Measurements from ENCODE around the gene PKN1.

The PKN1 gene

DNA sequence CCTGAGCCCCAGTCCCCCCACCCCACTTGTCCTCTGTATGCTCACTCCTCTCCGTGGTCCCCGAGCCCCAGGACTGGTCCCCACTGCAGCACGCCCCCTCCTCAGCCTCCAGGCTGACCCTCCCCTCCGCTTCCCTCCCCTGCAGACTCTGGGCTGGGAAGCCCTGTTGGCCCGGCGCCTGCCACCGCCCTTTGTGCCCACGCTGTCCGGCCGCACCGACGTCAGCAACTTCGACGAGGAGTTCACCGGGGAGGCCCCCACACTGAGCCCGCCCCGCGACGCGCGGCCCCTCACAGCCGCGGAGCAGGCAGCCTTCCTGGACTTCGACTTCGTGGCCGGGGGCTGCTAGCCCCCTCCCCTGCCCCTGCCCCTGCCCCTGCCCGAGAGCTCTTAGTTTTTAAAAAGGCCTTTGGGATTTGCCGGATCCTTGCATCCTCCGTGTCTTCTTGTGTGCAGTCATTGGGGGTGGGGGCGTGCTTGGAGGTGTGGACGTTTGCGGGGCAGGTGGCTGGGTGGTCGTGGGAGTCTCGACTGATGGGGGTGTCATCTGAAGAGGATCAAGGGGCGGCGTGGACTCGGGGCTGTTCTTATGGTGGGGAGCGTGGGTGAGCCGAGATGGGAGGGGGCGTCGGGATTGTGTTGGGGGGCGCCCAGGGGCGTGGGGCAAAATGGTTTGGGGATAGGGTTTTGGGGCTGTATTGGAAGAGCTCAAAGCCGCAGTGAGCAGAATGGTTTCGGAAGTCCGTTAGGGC is 38.5 kb downstream of the PKN1 start:
- H3K27me3 ChIP-seq (ENCODE audit: control insufficient read depth, insufficient read depth, low read length) = no peaks in the 10 kb centered on the region; the same call in 1 of the 2 replicates
- H3K4me3 ChIP-seq (ENCODE audit: low read depth, low read length) = peak overlapping the region; percentile 53; the same call in 1 of the 2 replicates
- H3K27ac ChIP-seq (ENCODE audit: low read depth, low read length) = no peak overlapping the region
- no peak overlapping the region for H3K9ac ChIP-seq (ENCODE audit: low read length)
- peaks cover 33% of the 10 kb centered on the region for H3K36me3 ChIP-seq (ENCODE audit: control insufficient read depth, insufficient read depth, low read length)
- peaks cover 13% of the 10 kb centered on the region for H3K4me1 ChIP-seq (ENCODE audit: control insufficient read depth, insufficient read depth, low read length)
- no peaks in the 10 kb centered on the region for H3K9me3 ChIP-seq (ENCODE audit: control insufficient read depth, insufficient read depth, low read depth, low read length)

DNA sequence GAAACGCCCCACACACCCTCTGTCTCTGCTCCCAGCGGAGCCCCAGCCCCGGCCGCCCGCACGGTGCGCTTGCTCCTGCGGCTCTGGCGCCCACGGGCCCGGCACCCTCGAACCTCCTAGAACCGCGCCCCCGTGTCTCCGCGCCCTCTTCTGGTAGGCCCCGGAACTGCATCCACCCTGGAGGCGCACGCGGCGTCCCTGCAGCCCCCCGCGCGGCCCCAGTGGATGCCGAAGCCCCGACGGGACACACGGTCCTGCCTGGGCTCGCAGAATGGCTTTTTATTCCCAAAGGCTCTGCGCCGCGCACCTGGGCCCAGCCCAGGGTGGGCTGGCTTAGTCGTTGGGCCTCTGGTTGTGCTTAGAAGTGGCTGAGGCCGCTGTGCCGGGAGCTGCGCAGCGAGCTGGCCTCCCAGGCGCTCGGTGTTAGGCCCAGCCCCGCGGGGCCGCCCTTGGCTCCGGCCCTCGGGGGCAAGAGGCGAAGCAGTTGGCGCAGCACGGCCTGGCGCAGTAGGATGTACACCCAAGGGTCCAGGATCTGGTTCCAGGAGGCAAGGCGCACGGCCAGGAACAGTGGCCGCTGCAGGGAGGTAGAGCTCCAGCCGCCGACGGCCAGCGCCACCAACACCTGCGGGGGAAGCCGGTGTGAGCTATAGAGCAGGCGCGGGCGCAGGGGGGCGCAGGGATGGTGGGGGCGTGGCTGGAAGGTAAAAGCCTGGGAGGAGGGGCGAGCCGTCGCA is 39.3 kb downstream of the PKN1 start:
- Histone ChIP-seq H3K27ac (ENCODE audit: low read depth, low read length) (no peak overlapping the region), H3K4me3 (ENCODE audit: low read depth, low read length) (peak overlapping the region; percentile 53), H3K27me3 (ENCODE audit: control insufficient read depth, insufficient read depth, low read length) (no peaks in the 10 kb centered on the region; the same call in 1 of the 2 replicates), H3K4me1 (ENCODE audit: control insufficient read depth, insufficient read depth, low read length) (peaks cover 13% of the 10 kb centered on the region), H3K36me3 (ENCODE audit: control insufficient read depth, insufficient read depth, low read length) (peaks cover 29% of the 10 kb centered on the region), H3K9ac (ENCODE audit: low read length) (peak overlapping the region; percentile 51), H3K9me3 (ENCODE audit: control insufficient read depth, insufficient read depth, low read depth, low read length) (no peaks in the 10 kb centered on the region)

DNA sequence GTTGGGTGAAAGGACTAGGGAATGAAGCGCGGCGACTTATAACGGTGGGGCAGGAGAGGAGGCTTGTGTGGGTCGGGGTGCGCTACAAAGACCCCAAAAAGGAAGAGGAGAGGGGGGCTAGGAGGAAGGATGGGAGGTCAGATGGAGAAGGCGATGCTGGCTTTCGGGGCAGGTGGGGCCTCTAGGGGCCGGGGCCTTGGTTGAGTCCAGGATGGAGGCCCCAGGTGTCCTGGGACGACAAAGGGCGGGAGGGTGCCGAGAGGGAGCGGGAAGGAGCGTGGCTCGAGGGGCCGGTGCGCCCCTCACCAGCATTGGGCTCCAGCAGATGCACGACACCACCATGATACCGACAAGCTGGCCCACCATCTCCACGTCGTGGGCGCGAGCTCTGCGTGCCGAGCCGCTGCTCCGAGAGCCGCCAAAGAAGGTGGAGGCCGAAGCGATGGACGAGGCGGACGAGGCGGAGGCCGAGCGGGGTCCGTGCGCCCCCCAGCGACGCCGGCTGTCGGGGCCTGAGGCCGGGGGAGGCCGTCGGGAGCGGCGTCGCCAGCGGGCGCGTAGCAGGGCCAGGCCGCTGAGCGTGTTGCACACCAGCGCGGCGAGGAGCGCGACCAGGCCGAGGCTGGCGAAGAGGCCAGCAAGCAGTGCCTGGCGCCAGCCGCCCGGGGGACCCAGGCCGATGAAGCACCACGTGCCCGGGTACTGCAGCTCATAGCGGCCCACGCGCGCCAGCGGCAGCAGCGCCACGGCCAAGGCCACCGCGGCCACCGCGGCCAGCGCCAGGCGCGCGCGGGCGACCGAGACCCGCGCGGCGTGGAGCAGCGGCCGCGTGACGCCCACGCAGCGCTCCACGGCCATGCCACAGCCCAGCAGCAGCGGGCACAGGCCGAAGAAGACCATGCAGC is 40.2 kb downstream of the PKN1 start:
- no peaks in the 10 kb centered on the region; the same call in 1 of the 2 replicates for H3K27me3 ChIP-seq (ENCODE audit: control insufficient read depth, insufficient read depth, low read length)
- H3K36me3 ChIP-seq (ENCODE audit: control insufficient read depth, insufficient read depth, low read length) = peaks cover 30% of the 10 kb centered on the region
- peaks cover 13% of the 10 kb centered on the region for H3K4me1 ChIP-seq (ENCODE audit: control insufficient read depth, insufficient read depth, low read length)
- H3K9me3 ChIP-seq (ENCODE audit: control insufficient read depth, insufficient read depth, low read depth, low read length) = no peaks in the 10 kb centered on the region
- H3K4me3 ChIP-seq (ENCODE audit: low read depth, low read length) = peak overlapping the region; percentile 53; the same call in 1 of the 2 replicates
- H3K9ac ChIP-seq (ENCODE audit: low read length) = no peak overlapping the region
- no peak overlapping the region for H3K27ac ChIP-seq (ENCODE audit: low read depth, low read length)

DNA sequence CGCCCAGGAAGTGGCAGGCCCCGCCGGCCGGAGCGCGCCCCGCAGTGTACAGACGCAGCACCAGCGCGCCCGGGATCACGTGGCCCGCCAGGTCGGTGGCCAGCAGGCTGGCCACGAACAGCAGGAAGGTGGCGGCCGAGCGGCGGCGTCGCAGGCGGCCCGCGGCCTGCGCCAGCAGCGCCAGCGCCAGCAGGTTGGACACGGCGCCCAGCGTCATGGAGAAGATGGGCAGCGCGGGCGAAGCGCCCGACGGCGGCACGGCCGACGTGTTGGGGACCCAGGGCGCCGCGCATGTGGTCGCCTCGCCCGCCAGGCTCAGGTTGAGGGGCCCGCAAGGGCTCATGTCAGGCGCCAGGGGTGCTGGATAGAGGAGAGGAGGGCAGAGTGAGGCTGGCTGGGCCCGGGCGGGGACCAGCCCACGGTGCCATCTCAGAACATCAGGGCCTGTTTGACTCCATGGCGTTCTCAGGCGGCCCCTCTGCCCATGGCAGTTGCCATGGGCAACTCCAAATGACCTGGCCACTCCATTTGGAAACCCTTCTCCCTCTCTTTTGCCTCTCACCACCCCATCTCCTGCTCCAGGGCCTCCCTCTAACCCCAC is 41.0 kb downstream of the PKN1 start:
- H3K36me3 ChIP-seq (ENCODE audit: control insufficient read depth, insufficient read depth, low read length) = peaks cover 31% of the 10 kb centered on the region
- H3K4me3 ChIP-seq (ENCODE audit: low read depth, low read length) = no peak overlapping the region
- H3K9ac ChIP-seq (ENCODE audit: low read length) = no peak overlapping the region
- peaks cover 13% of the 10 kb centered on the region for H3K4me1 ChIP-seq (ENCODE audit: control insufficient read depth, insufficient read depth, low read length)
- H3K27ac ChIP-seq (ENCODE audit: low read depth, low read length) = no peak overlapping the region
- no peaks in the 10 kb centered on the region for H3K9me3 ChIP-seq (ENCODE audit: control insufficient read depth, insufficient read depth, low read depth, low read length)
- H3K27me3 ChIP-seq (ENCODE audit: control insufficient read depth, insufficient read depth, low read length) = no peaks in the 10 kb centered on the region; the same call in 1 of the 2 replicates

DNA sequence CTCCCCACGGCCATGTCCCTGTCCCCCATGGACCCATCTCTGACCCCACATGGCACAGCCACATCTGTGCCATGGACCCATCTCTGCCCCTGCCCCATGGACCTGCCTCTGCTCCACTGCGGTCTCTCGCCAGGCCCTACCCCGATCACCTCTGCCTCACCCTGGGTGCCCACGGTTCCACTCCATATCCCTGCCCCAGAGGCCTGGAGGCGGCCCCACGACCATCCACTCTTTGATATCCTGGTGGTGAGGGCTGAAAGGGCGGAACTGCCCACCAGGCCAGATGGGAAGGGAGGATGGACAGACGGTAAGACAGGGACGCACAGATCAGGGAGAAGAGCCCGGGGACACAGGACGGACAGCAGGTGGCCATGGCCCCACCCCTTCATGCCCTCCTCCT is 41.7 kb downstream of the PKN1 start:
- no peak overlapping the region for H3K27ac ChIP-seq (ENCODE audit: low read depth, low read length)
- no peak overlapping the region for H3K9ac ChIP-seq (ENCODE audit: low read length)

DNA sequence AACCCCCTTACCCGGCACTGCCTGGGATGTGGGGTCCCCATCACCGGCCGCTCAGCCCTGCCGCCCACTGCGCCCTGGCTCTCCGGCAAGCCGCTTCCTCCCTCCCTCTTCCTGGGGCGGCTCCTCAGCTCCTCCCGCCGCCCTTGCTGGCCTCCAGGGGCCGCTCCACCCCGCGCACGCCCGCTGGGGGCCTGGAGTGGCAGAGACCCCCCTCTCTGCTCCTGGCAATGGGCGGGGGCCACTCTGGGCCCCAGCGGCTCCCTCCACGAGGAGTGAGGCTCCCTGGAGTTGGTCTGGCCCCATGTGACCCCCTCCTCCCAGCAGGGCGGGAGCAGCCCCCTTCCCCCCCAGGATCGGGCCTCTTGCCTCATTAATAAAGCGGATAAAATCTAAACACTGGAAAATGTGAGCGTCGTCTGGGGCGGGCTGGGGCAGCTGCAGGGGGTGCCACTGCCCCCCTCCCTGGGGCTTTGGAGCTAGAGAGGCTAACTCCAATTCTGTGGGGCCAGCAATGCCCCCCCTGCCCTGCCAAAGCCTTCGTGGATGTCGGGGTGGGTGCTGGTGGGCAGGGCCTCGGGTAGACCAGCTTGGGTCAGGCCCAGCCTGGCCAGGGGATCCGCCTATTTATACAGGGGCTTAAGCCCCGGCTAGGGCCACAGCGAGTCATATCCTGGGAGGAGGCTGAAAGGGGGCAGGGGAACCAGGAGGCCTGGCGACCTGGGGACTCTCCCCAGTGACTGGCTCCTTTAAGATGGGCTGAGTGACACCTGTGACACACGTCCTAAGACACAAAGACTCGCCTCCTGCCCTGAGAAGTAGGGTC is 42.4 kb downstream of the PKN1 start, which contains the start of gene PTGER1:
Gene PTGER1, minus strand, starts transcription at position 104 of the 823 bp plus-strand sequence. CDS start 1,034 bp downstream, outside the sequence.
- peaks cover 26% of the 10 kb centered on the region for H3K36me3 ChIP-seq (ENCODE audit: control insufficient read depth, insufficient read depth, low read length)
- no peaks in the 10 kb centered on the region; the same call in 1 of the 2 replicates for H3K27me3 ChIP-seq (ENCODE audit: control insufficient read depth, insufficient read depth, low read length)
- peaks cover 20% of the 10 kb centered on the region for H3K4me1 ChIP-seq (ENCODE audit: control insufficient read depth, insufficient read depth, low read length)
- no peaks in the 10 kb centered on the region for H3K9me3 ChIP-seq (ENCODE audit: control insufficient read depth, insufficient read depth, low read depth, low read length)
- H3K9ac ChIP-seq (ENCODE audit: low read length) = no peak within 1 kb of the TSS
- no peak within 1 kb of the TSS for H3K27ac ChIP-seq (ENCODE audit: low read depth, low read length)
- H3K4me3 ChIP-seq (ENCODE audit: low read depth, low read length) = peak within 1 kb of the TSS; percentile 27

More for the DNA sequence above, 41.7 kb downstream of the PKN1 start:
- peaks cover 32% of the 10 kb centered on the region for H3K36me3 ChIP-seq (ENCODE audit: control insufficient read depth, insufficient read depth, low read length)
- peaks cover 15% of the 10 kb centered on the region for H3K4me1 ChIP-seq (ENCODE audit: control insufficient read depth, insufficient read depth, low read length)
- peak overlapping the region; percentile 27 for H3K4me3 ChIP-seq (ENCODE audit: low read depth, low read length)
- no peaks in the 10 kb centered on the region; the same call in 1 of the 2 replicates for H3K27me3 ChIP-seq (ENCODE audit: control insufficient read depth, insufficient read depth, low read length)
- no peaks in the 10 kb centered on the region for H3K9me3 ChIP-seq (ENCODE audit: control insufficient read depth, insufficient read depth, low read depth, low read length)

DNA sequence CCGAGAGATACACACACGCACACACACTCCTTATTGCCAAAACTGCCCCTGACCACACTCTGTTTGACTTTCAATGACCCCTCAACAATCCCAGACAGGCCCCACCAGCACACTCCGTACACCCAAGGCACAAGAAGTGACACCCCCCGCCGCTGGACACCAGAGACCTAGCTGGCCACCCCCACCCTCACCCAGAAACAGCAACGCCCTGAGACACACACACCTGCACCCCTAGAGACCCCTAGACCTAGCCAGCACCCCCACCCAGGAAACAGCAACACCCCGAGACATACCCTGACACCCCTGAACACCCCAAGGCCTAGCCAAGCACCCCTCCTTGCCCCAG is 43.2 kb downstream of the PKN1 start:
- Histone ChIP-seq H3K9me3 (ENCODE audit: control insufficient read depth, insufficient read depth, low read depth, low read length) (no peaks in the 10 kb centered on the region), H3K27me3 (ENCODE audit: control insufficient read depth, insufficient read depth, low read length) (no peaks in the 10 kb centered on the region; the same call in 1 of the 2 replicates), H3K9ac (ENCODE audit: low read length) (no peak overlapping the region), H3K4me3 (ENCODE audit: low read depth, low read length) (no peak overlapping the region), H3K27ac (ENCODE audit: low read depth, low read length) (no peak overlapping the region), H3K36me3 (ENCODE audit: control insufficient read depth, insufficient read depth, low read length) (peaks cover 22% of the 10 kb centered on the region), H3K4me1 (ENCODE audit: control insufficient read depth, insufficient read depth, low read length) (peaks cover 22% of the 10 kb centered on the region)

DNA sequence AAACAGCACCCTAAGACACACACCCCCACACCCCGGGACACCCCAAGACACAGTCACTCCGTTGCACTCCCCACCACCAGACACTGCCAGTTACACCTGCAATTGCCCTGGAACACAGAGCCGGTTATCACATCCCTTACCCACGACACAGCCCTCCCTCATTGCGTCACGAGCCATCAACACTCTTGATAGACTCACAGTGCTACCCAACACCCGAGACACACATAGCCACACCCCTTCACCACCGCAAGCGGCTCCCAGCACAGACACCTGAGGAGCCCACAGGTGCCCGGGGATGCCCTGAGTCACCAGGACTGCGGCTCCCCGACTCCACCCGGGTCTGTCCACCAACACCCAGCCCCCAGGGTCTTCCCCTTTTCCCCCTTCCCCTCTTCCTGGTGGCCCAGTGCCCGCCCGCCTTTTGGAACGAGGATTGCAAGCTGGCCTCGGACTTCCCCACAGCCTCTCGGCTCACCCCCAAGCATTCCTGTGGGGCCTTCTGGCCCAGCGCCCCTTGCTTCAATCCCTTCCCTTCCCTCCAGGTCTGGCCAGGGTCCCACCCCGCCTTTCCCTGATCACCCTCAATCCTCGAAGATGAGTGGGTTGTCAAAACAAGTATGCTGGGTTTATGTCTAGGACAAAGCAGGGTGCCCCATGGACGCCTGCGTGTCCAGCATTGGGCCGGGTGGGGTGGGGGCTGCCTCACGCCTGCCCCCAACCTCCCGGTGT is 43.7 kb downstream of the PKN1 start:
- H3K27ac ChIP-seq (ENCODE audit: low read depth, low read length) = no peak overlapping the region
- peaks cover 25% of the 10 kb centered on the region for H3K36me3 ChIP-seq (ENCODE audit: control insufficient read depth, insufficient read depth, low read length)
- no peaks in the 10 kb centered on the region; the same call in 1 of the 2 replicates for H3K27me3 ChIP-seq (ENCODE audit: control insufficient read depth, insufficient read depth, low read length)
- H3K4me1 ChIP-seq (ENCODE audit: control insufficient read depth, insufficient read depth, low read length) = peaks cover 22% of the 10 kb centered on the region
- H3K9ac ChIP-seq (ENCODE audit: low read length) = no peak overlapping the region
- H3K4me3 ChIP-seq (ENCODE audit: low read depth, low read length) = no peak overlapping the region
- no peaks in the 10 kb centered on the region for H3K9me3 ChIP-seq (ENCODE audit: control insufficient read depth, insufficient read depth, low read depth, low read length)

DNA sequence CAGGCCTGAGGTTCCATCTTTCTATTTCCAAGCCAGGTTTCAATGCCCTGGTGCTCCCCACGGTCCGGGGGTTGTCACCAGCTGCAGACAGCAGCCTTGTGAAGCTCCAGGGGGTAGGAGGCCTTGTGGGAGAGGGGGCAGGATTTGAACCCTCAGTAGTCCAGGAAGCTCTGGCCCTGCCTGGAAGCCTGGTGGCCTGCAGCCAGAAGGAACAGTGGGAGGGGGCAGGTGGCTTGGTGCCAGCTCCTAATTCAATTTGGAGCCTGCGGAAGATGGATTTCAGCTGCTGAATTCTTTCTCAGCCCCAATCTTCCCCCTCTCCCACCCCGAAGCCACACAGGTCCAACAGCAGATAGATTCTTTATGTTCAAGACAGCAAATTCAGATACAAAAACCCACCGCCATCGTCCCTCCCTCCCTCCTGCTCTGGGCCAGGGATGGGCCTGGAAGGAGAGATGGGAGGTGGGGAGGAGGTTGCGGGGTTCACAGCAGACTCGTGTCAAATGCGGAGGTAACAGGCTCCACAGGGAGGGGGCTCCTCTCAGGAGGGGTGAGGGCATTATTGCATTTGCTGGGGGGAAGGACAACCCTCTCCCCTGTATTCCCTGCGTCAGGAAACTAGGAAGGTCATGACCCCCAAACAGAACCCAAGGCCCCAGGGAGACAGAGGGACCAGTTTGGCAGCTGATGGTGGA is 44.5 kb downstream of the PKN1 start:
- Histone ChIP-seq H3K36me3 (ENCODE audit: control insufficient read depth, insufficient read depth, low read length) (peaks cover 31% of the 10 kb centered on the region), H3K4me3 (ENCODE audit: low read depth, low read length) (no peak overlapping the region), H3K9me3 (ENCODE audit: control insufficient read depth, insufficient read depth, low read depth, low read length) (no peaks in the 10 kb centered on the region), H3K9ac (ENCODE audit: low read length) (no peak overlapping the region), H3K27me3 (ENCODE audit: control insufficient read depth, insufficient read depth, low read length) (no peaks in the 10 kb centered on the region; the same call in 1 of the 2 replicates), H3K27ac (ENCODE audit: low read depth, low read length) (no peak overlapping the region), H3K4me1 (ENCODE audit: control insufficient read depth, insufficient read depth, low read length) (peaks cover 22% of the 10 kb centered on the region)
